ENCODE results near the gene TDRD10. TPM values are rescaled to one million over a fixed set of nuclear protein-coding genes. Genes with fewer than 3 reads are reported as not detected.

The TDRD10 gene
- total and polyA plus RNA-seq, 4 donors: 0.23 to 1.5 (median 0.78) TPM

- WGBS: 89% methylated on average over 8 of the region's 8 CpGs
- H3K9ac ChIP-seq (ENCODE audit: low read depth in 1 of 2, low read length in 2 of 2): no peak overlapping the region
- no peaks in the 10 kb centered on the region for H3K27me3 ChIP-seq (ENCODE audit: control insufficient read depth in 4 of 4, insufficient read depth in 4 of 4, low read length in 3 of 4)
- peaks cover 15 to 59% (median 51%) of the 10 kb centered on the region in 4 donors for H3K36me3 ChIP-seq (ENCODE audit: control insufficient read depth in 4 of 4, insufficient read depth in 3 of 4, low read depth in 1 of 4, low read length in 3 of 4)
- no peak overlapping the region for H3K27ac ChIP-seq (ENCODE audit: low read depth in 1 of 2, low read length in 2 of 2)
- no peak for DNase-seq (ENCODE audit: low spot score)
- H3K4me3 ChIP-seq (ENCODE audit: low read depth in 1 of 3, low read length in 3 of 3): no peak overlapping the region
- TF ChIP-seq HNF4A (conservative IDR thresholded peaks at IDR 0.05) (no peak), SP1 (IDR thresholded peaks at IDR 0.05) (no peak), NR2F2 (IDR thresholded peaks at IDR 0.05) (no peak), ZBTB33 (IDR thresholded peaks at IDR 0.05) (no peak), HNF4G (IDR thresholded peaks at IDR 0.05) (no peak), RAD21 (IDR thresholded peaks at IDR 0.05) (no peak), YY1 (IDR thresholded peaks at IDR 0.05) (no peak), FOXA1 (IDR thresholded peaks at IDR 0.05) (no peak), TAF1 (conservative IDR thresholded peaks at IDR 0.05) (no peak), FOXA2 (IDR thresholded peaks at IDR 0.05) (no peak), JUND (IDR thresholded peaks at IDR 0.05) (no peak), GABPA (IDR thresholded peaks at IDR 0.05 in 1 of 2, conservative IDR thresholded peaks at IDR 0.05 in 1 of 2) (no peak), EGR1 (IDR thresholded peaks at IDR 0.05; ENCODE audit: low read depth in 2 of 2) (no peak), CTCF (IDR thresholded peaks at IDR 0.05; ENCODE audit: low read depth, low read length, missing input control) (no peak), REST (IDR thresholded peaks at IDR 0.05) (no peak), RXRA (IDR thresholded peaks at IDR 0.05) (no peak)
- TF ChIP-seq, protein P1, sequence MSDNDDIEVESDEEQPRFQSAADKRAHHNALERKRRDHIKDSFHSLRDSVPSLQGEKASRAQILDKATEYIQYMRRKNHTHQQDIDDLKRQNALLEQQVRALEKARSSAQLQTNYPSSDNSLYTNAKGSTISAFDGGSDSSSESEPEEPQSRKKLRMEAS (IDR thresholded peaks at IDR 0.05): no peak
- TF ChIP-seq, protein P2, sequence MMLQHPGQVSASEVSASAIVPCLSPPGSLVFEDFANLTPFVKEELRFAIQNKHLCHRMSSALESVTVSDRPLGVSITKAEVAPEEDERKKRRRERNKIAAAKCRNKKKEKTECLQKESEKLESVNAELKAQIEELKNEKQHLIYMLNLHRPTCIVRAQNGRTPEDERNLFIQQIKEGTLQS (IDR thresholded peaks at IDR 0.05): no peak
- no peaks in the 10 kb centered on the region for H3K4me1 ChIP-seq (ENCODE audit: control insufficient read depth in 4 of 4, insufficient read depth in 4 of 4, low read length in 3 of 4)
- H3K9me3 ChIP-seq (ENCODE audit: control insufficient read depth in 4 of 4, low read length in 3 of 4): no peaks in the 10 kb centered on the region
Observed at GRCh38 chr1:154579374-154579773, 77.4 kb downstream of the TDRD10 start.

All from liver (tissue), 9 donors.